DOHH2 (cell line): ENCODE data around the gene PSORS1C2.

ENCODE experiments used
- EZH2phosphoT487 ChIP-seq: fragments of 200-600 bp; sonication (generic); IDR thresholded peaks from 2 replicates; pipeline ENCODE4 v1.6.1; 2017; ENCODE audit warnings: borderline replicate concordance, mild to moderate bottlenecking, antibody characterized with exemption, low read length, moderate library complexity, mixed read lengths
- TF ChIP-seq, protein P1 (sequence below): fragments of 200-600 bp; sonication (generic); IDR thresholded peaks from one replicate; pipeline ENCODE4 v1.5.1; 2014; ENCODE audit warnings: antibody characterized with exemption, mild to moderate bottlenecking, low read depth, low read length; ENCODE audit not compliant: poor library complexity, severe bottlenecking

DNA sequence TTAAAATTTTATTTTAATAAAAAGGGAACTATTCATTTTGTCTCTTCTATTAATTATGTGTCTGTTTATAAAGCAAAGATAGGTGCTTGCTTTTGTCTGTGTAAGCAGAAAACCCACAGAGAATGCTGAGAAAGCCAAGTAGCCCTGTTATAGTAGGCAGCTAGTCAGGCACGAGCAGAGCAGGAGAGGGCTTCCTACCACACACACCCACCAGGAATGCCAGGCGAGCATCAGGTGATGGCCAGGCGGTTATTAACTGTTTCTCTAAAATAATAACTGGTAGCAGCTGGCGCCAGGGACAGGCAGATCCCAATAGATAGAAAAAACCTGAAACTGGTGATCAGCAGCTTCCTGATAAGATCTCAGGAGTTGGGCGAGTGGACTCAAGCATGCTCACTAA lies 42.2 kb downstream of the PSORS1C2 start:
- TF ChIP-seq, protein P1, sequence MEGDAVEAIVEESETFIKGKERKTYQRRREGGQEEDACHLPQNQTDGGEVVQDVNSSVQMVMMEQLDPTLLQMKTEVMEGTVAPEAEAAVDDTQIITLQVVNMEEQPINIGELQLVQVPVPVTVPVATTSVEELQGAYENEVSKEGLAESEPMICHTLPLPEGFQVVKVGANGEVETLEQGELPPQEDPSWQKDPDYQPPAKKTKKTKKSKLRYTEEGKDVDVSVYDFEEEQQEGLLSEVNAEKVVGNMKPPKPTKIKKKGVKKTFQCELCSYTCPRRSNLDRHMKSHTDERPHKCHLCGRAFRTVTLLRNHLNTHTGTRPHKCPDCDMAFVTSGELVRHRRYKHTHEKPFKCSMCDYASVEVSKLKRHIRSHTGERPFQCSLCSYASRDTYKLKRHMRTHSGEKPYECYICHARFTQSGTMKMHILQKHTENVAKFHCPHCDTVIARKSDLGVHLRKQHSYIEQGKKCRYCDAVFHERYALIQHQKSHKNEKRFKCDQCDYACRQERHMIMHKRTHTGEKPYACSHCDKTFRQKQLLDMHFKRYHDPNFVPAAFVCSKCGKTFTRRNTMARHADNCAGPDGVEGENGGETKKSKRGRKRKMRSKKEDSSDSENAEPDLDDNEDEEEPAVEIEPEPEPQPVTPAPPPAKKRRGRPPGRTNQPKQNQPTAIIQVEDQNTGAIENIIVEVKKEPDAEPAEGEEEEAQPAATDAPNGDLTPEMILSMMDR = no peak
- no peak for TF ChIP-seq EZH2phosphoT487
